ENCODE results near the gene THSD4. TPM values are rescaled to one million over a fixed set of nuclear protein-coding genes. Genes with fewer than 3 reads are reported as not detected.

THSD4 gene
- total RNA-seq, 2 experiments from 2014 or later = not detected

- BruUV-seq (replicated peaks) = no TSS peak
These were observed 17.4 kb upstream of the THSD4 start for GRCh38 chr15:71097890-71098289.

GRCh38 chr15:71098920-71099319 lies 16.4 kb upstream of the THSD4 start:
- no TSS peak for BruUV-seq (replicated peaks)
- H3K36me3 ChIP-seq (ENCODE audit: insufficient read depth, low read length) = no peaks in the 10 kb centered on the region
- H3K4me3 ChIP-seq (ENCODE audit: low read depth, low read length, poor library complexity, severe bottlenecking) = no peak overlapping the region
- H3K27ac ChIP-seq (ENCODE audit: low read depth, low read length, poor library complexity, severe bottlenecking) = no peak overlapping the region
- H3K4me1 ChIP-seq (ENCODE audit: insufficient read depth, low read length, poor library complexity, severe bottlenecking) = no peaks in the 10 kb centered on the region
- H3K4me2 ChIP-seq (ENCODE audit: low read length) = no peak overlapping the region
- H2AFZ ChIP-seq (ENCODE audit: low read length) = no peak overlapping the region
- H3K9me2 ChIP-seq (ENCODE audit: insufficient read depth, low read length) = no peaks in the 10 kb centered on the region
- DNase-seq (ENCODE audit: low spot score) = no peak
- ChIA-PET POLR2A (no interaction called here), CTCF (ENCODE audit: unreplicated experiment) (no interaction called here)
- no peaks in the 10 kb centered on the region for H4K20me1 ChIP-seq (ENCODE audit: insufficient read depth, low read length)
- H3K79me2 ChIP-seq (ENCODE audit: insufficient read depth, low read depth, low read length) = no peaks in the 10 kb centered on the region
- intact Hi-C loops (cut with micrococcal nuclease; ENCODE audit: unreplicated experiment) = no loop called here
- TF ChIP-seq EZH2phosphoT487 (IDR thresholded peaks at IDR 0.05; ENCODE audit: borderline replicate concordance, low read depth, low read length) (no peak), CTCF (conservative IDR thresholded peaks at IDR 0.05; ENCODE audit: low read length) (no peak)
- H3K9me3 ChIP-seq (ENCODE audit: low read length) = no peaks in the 10 kb centered on the region

More at GRCh38 chr15:71097890-71098289, 17.4 kb upstream of the THSD4 start:
- H3K4me2 ChIP-seq (ENCODE audit: low read length) = no peak overlapping the region
- no peak overlapping the region for H3K4me3 ChIP-seq (ENCODE audit: low read depth, low read length, poor library complexity, severe bottlenecking)
- no peaks in the 10 kb centered on the region for H3K79me2 ChIP-seq (ENCODE audit: insufficient read depth, low read depth, low read length)
- ChIA-PET POLR2A (no interaction called here), CTCF (ENCODE audit: unreplicated experiment) (no interaction called here)
- TF ChIP-seq CTCF (conservative IDR thresholded peaks at IDR 0.05; ENCODE audit: low read length) (no peak), EZH2phosphoT487 (IDR thresholded peaks at IDR 0.05; ENCODE audit: borderline replicate concordance, low read depth, low read length) (no peak)
- no peak for DNase-seq (ENCODE audit: low spot score)
- H3K4me1 ChIP-seq (ENCODE audit: insufficient read depth, low read length, poor library complexity, severe bottlenecking) = no peaks in the 10 kb centered on the region
- no peaks in the 10 kb centered on the region for H3K9me3 ChIP-seq (ENCODE audit: low read length)
- H3K36me3 ChIP-seq (ENCODE audit: insufficient read depth, low read length) = no peaks in the 10 kb centered on the region
- H2AFZ ChIP-seq (ENCODE audit: low read length) = no peak overlapping the region
- no peaks in the 10 kb centered on the region for H4K20me1 ChIP-seq (ENCODE audit: insufficient read depth, low read length)
- H3K9me2 ChIP-seq (ENCODE audit: insufficient read depth, low read length) = no peaks in the 10 kb centered on the region
- no peak overlapping the region for H3K27ac ChIP-seq (ENCODE audit: low read depth, low read length, poor library complexity, severe bottlenecking)
- intact Hi-C loops (cut with micrococcal nuclease; ENCODE audit: unreplicated experiment) = no loop called here

- H3K27ac ChIP-seq (ENCODE audit: low read depth, low read length, poor library complexity, severe bottlenecking) = no peak overlapping the region
- TF ChIP-seq CTCF (conservative IDR thresholded peaks at IDR 0.05; ENCODE audit: low read length) = peak; percentile 65
- no peak for TF ChIP-seq EZH2phosphoT487 (IDR thresholded peaks at IDR 0.05; ENCODE audit: borderline replicate concordance, low read depth, low read length)
- CTCF ChIA-PET (ENCODE audit: unreplicated experiment) = no interaction called here
- DNase-seq (ENCODE audit: low spot score) = peak; percentile 18
- no peaks in the 10 kb centered on the region for H3K9me3 ChIP-seq (ENCODE audit: low read length)
- no peaks in the 10 kb centered on the region for H3K36me3 ChIP-seq (ENCODE audit: insufficient read depth, low read length)
- intact Hi-C loops (cut with micrococcal nuclease; ENCODE audit: unreplicated experiment) = no loop called here
- no peak overlapping the region for H3K4me3 ChIP-seq (ENCODE audit: low read depth, low read length, poor library complexity, severe bottlenecking)
- BruUV-seq (replicated peaks) = no TSS peak
- no peak overlapping the region for H3K4me2 ChIP-seq (ENCODE audit: low read length)
- H4K20me1 ChIP-seq (ENCODE audit: insufficient read depth, low read length) = no peaks in the 10 kb centered on the region
- no peaks in the 10 kb centered on the region for H3K9me2 ChIP-seq (ENCODE audit: insufficient read depth, low read length)
- H2AFZ ChIP-seq (ENCODE audit: low read length) = no peak overlapping the region
- H3K4me1 ChIP-seq (ENCODE audit: insufficient read depth, low read length, poor library complexity, severe bottlenecking) = no peaks in the 10 kb centered on the region
- no peaks in the 10 kb centered on the region for H3K79me2 ChIP-seq (ENCODE audit: insufficient read depth, low read depth, low read length)
- POLR2A ChIA-PET = no interaction called here
These were observed 12.1 kb upstream of the THSD4 start for GRCh38 chr15:71103102-71103676.
